Testis (tissue), 2 donors: Measurements from ENCODE around the gene C2CD4A.

Experiments used
- CTCF ChIP-seq, 3 experiments: fragments of 450-650 bp in 2 of 3; fragments of 200-600 bp in 1 of 3; sonication (generic) in 1 of 3; IDR thresholded peaks; one replicate each; pipeline ENCODE4 v1.5.1; 2016 to 2019; ENCODE audit warnings: antibody characterized with exemption in 3 of 3, mild to moderate bottlenecking in 2 of 3, moderate library complexity in 1 of 3
- POLR2A ChIP-seq: fragments of 450-650 bp; IDR thresholded peaks from one replicate; pipeline ENCODE4 v1.6.1; 2017; ENCODE audit warnings: antibody characterized with exemption, mild to moderate bottlenecking, moderate library complexity

- no peak for TF ChIP-seq CTCF (IDR thresholded peaks at IDR 0.05)
- TF ChIP-seq POLR2A, result no peak
These were observed 31.4 kb upstream of the C2CD4A start for GRCh38 chr15:62035256-62035924.
